HepG2 (cell line): ENCODE results near the gene TUBA1A. TPM values are rescaled to one million over a fixed set of nuclear protein-coding genes. Genes with fewer than 3 reads are reported as not detected.

Experiments
- ATAC-seq: fragments of 200-7000 bp; cut with Tn5 transposase; 3 replicates; pipeline ENCODE4 v1.9.1; 2020; ENCODE audit warnings: mild to moderate bottlenecking, moderate library complexity
- BruUV-seq: library from RNA; stranded (reverse); fragments of 400-500 nt; replicated peaks from 2 replicates; lab custom pipeline; 2021; lab: Mats Ljungman, UMichigan
- CTCF ChIA-PET: fragments of 300-600 bp; formaldehyde crosslinking; extraction: SDS; loops from one replicate; lab custom pipeline; 2021; ENCODE audit warnings: low total read pairs, inconsistent platforms, low intra/inter-chr PET ratio; lab: Yijun Ruan, JAX
- POLR2A ChIA-PET: fragments of 350-600 bp; sonication (Branson Sonifier 250); formaldehyde crosslinking; loops from one replicate; lab custom pipeline; 2020; ENCODE audit warnings: antibody characterized with exemption, inconsistent platforms; lab: Yijun Ruan, JAX
- DNase-seq: peaks from one replicate; pipeline ENCODE4 v3.0.0-alpha.2; 2015; ENCODE audit warnings: low spot score
- FAIRE-seq: peaks from 3 replicates; lab custom pipeline; 2011; peaks lifted over from hg19 to GRCh38; lab: Jason Lieb, UNC
- H2AFZ ChIP-seq: one replicate; pipeline ENCODE4 v1.6.1; 2011; ENCODE audit warnings: low read length, inconsistent platforms
- H3K27ac ChIP-seq: fragments of 300-600 bp; 3 replicates; pipeline ENCODE4 v1.8.0; 2011; ENCODE audit warnings: mixed run types, mild to moderate bottlenecking, mixed read lengths, low read length, inconsistent platforms; ENCODE audit not compliant: insufficient read depth; ENCODE audit errors: extremely low read length
- H3K27me3 ChIP-seq, 2 experiments: fragments of 200-600 bp in 1 of 2; 2 replicates in 1 of 2; 3 replicates in 1 of 2; pipeline versions ENCODE4 v1.6.0 to v1.8.0; 2011; ENCODE audit warnings: low read length in 2 of 2, mild to moderate bottlenecking in 2 of 2, moderate library complexity in 2 of 2, inconsistent platforms in 1 of 2; ENCODE audit not compliant: insufficient read depth in 2 of 2, control insufficient read depth in 1 of 2
- H3K36me3 ChIP-seq, 2 experiments: fragments of 200-600 bp in 1 of 2; replicated peaks in 1 of 2; 2 replicates in 1 of 2; 3 replicates in 1 of 2; pipeline versions ENCODE4 v1.5.1 to v1.8.0; 2011; ENCODE audit warnings: low read length in 2 of 2, inconsistent platforms in 1 of 2; ENCODE audit not compliant: insufficient read depth in 2 of 2, control insufficient read depth in 1 of 2
- H3K4me1 ChIP-seq: 2 replicates; pipeline ENCODE4 v1.5.1; 2012; ENCODE audit warnings: low read length, inconsistent platforms; ENCODE audit not compliant: insufficient read depth
- H3K4me2 ChIP-seq: 2 replicates; pipeline ENCODE4 v1.6.0; 2011; ENCODE audit warnings: low read depth, low read length, inconsistent platforms
- H3K4me3 ChIP-seq, 3 experiments: fragments of 200-600 bp in 1 of 3; sonication (generic), shearing (Covaris generic) in 1 of 3; replicated peaks in 1 of 3; 2 replicates each; pipeline ENCODE4 v1.5.1; 2011 to 2016; ENCODE audit warnings: low read length in 3 of 3, inconsistent platforms in 2 of 3, low read depth in 2 of 3, mild to moderate bottlenecking in 2 of 3, control low read depth in 1 of 3, mixed read lengths in 1 of 3; ENCODE audit not compliant: insufficient read depth in 1 of 3
- H3K79me2 ChIP-seq: one replicate; pipeline ENCODE4 v1.6.1; 2011; ENCODE audit warnings: low read length, inconsistent platforms; ENCODE audit not compliant: insufficient read depth
- H3K9ac ChIP-seq: 2 replicates; pipeline ENCODE4 v1.6.0; 2011; ENCODE audit warnings: mild to moderate bottlenecking, low read depth, low read length, inconsistent platforms; ENCODE audit not compliant: insufficient read depth
- H3K9me3 ChIP-seq: 2 replicates; pipeline ENCODE4 v1.5.1; 2012; ENCODE audit warnings: mild to moderate bottlenecking, low read length
- H4K20me1 ChIP-seq: 2 replicates; pipeline ENCODE4 v1.6.0; 2011; ENCODE audit warnings: inconsistent platforms, mild to moderate bottlenecking, low read length, moderate library complexity; ENCODE audit not compliant: insufficient read depth
- E2F5 ChIP-seq: sonication (generic); formaldehyde crosslinking; conservative IDR thresholded peaks from 2 replicates; pipeline ENCODE4 v1.4.0; 2020; ENCODE audit warnings: missing genetic modification reagents
- HBP1 ChIP-seq: IDR thresholded peaks from 2 replicates; pipeline ENCODE4 v1.6.1; 2016; ENCODE audit warnings: low read depth, control low read depth
- LCORL ChIP-seq, 2 experiments: fragments of 450-650 bp in 1 of 2; sonication (generic) in 1 of 2; formaldehyde crosslinking in 1 of 2; IDR thresholded peaks; 2 replicates each; pipeline versions ENCODE4 v1.5.0 to v1.6.1; 2017 to 2020; ENCODE audit warnings: antibody characterized with exemption in 1 of 2, missing genetic modification reagents in 1 of 2
- MBD4 ChIP-seq: IDR thresholded peaks from 2 replicates; pipeline ENCODE4 v1.6.1; 2012; ENCODE audit warnings: low read length, inconsistent platforms, borderline replicate concordance
- NCOR1 ChIP-seq: fragments of 200-600 bp; sonication (generic); IDR thresholded peaks from 2 replicates; pipeline ENCODE4 v1.7.0; 2017; ENCODE audit warnings: antibody characterized with exemption, low read length, borderline replicate concordance
- POGK ChIP-seq: sonication (generic); formaldehyde crosslinking; conservative IDR thresholded peaks from 2 replicates; pipeline ENCODE4 v1.8.0; 2022; ENCODE audit warnings: mild to moderate bottlenecking, moderate library complexity, missing genetic modification reagents
- SMAD3 ChIP-seq: sonication (generic); formaldehyde crosslinking; IDR thresholded peaks from 2 replicates; pipeline ENCODE4 v1.4.0; 2020; ENCODE audit warnings: missing genetic modification reagents
- SRSF1 ChIP-seq: fragments of 200-400 bp; formaldehyde crosslinking; optimal IDR thresholded peaks from 2 replicates; pipeline ENCODE3; 2017; ENCODE audit warnings: mild to moderate bottlenecking, low read depth, low read length, moderate library complexity
- SSRP1 ChIP-seq: IDR thresholded peaks from 2 replicates; pipeline ENCODE4 v1.6.1; 2016; ENCODE audit warnings: control low read depth
- TP53 ChIP-seq: sonication (generic); formaldehyde crosslinking; conservative IDR thresholded peaks from 2 replicates; pipeline ENCODE4 v1.4.0; 2020; ENCODE audit warnings: missing genetic modification reagents
- ZIK1 ChIP-seq: sonication (generic); formaldehyde crosslinking; IDR thresholded peaks from 2 replicates; pipeline ENCODE4 v1.5.0; 2020; ENCODE audit warnings: mild to moderate bottlenecking, low read depth, missing genetic modification reagents, borderline replicate concordance
- ZNF292 ChIP-seq: sonication (generic); formaldehyde crosslinking; IDR thresholded peaks from 2 replicates; pipeline ENCODE4 v1.8.1; 2022; ENCODE audit warnings: mild to moderate bottlenecking, low read depth, missing genetic modification reagents, borderline replicate concordance
- ZNF563 ChIP-seq: sonication (generic); formaldehyde crosslinking; IDR thresholded peaks from 2 replicates; pipeline ENCODE4 v1.8.0; 2022; ENCODE audit warnings: mild to moderate bottlenecking, moderate library complexity, missing genetic modification reagents
- ZNF589 ChIP-seq: sonication (generic); formaldehyde crosslinking; conservative IDR thresholded peaks from 2 replicates; pipeline ENCODE4 v1.8.0; 2022; ENCODE audit warnings: mild to moderate bottlenecking, moderate library complexity, missing genetic modification reagents
- WGBS: methylation state at CpG from one replicate; pipeline ENCODE4 v1.1.6; 2017; ENCODE audit warnings: low lambda C conversion rate; 5-methylcytosine and 5-hydroxymethylcytosine counted together
- in situ Hi-C: cut with HindIII; loops from 2 replicates; pipeline ENCODE4 v1.10.0; 2017; ENCODE audit warnings: low pct_unique_long_range_greater_than_20kb; ENCODE audit not compliant: extremely low pct_ligation_motif_present
- intact Hi-C: fragments of 100-400 bp; cut with micrococcal nuclease; formaldehyde crosslinking; loops from one replicate; pipeline ENCODE4 v1.10.0; 2022; ENCODE audit not compliant: unreplicated experiment
- polyA plus RNA-seq, 8 experiments: library from polyadenylated mRNA; depleted of rRNA in 3 of 8; stranded (reverse) in 7 of 8; unstranded in 1 of 8; fragments of >200 nt; fragmentation: Illumina TruSeq in 4 of 8; extraction: Trizol in 4 of 8; gene quantifications; 2 replicates each; pipeline versions ENCODE4 v1.2.1 to v1.2.3, GENCODE V29; 2011 to 2016; ENCODE audit warnings: low read depth in 4 of 8, missing spikeins in 1 of 8, mixed read lengths in 1 of 8; ENCODE audit not compliant: insufficient read depth in 1 of 8
- total RNA-seq, 5 experiments: library from RNA; depleted of rRNA; stranded (reverse); fragments of >200 nt; fragmentation: Illumina TruSeq; extraction: Trizol; gene quantifications; 2 replicates each; pipeline ENCODE4 v1.2.3, GENCODE V29; 2016; ENCODE audit warnings: low read depth in 1 of 5
- TF ChIP-seq, protein P1 (sequence below), 2 experiments: sonication (generic) in 1 of 2; formaldehyde crosslinking in 1 of 2; IDR thresholded peaks; 2 replicates each; pipeline versions ENCODE4 v1.6.1 to v1.9.0; 2014 to 2022; ENCODE audit warnings: antibody characterized with exemption in 1 of 2, borderline replicate concordance in 1 of 2, inconsistent platforms in 1 of 2, low read depth in 1 of 2, missing genetic modification reagents in 1 of 2

TUBA1A gene
- total and polyA plus RNA-seq, 2 of the 13 experiments (the other 11 are each of a cell fraction or from before 2014, with no cell fraction given) = 20.7 to 24.8 TPM

- Histone ChIP-seq H3K79me2 (no peaks in the 10 kb centered on the region), H3K4me1 (peaks cover 2% of the 10 kb centered on the region; the same call in 1 of the 2 replicates), H3K9me3 (no peaks in the 10 kb centered on the region), H4K20me1 (no peaks in the 10 kb centered on the region), H3K27me3 (no peaks in the 10 kb centered on the region), H3K4me3 (no peak overlapping the region), H3K36me3 (no peaks in the 10 kb centered on the region), H3K9ac (no peak overlapping the region), H2AFZ (no peak overlapping the region), H3K27ac (no peak overlapping the region), H3K4me2 (no peak overlapping the region)
- DNase-seq = no peak
- ChIA-PET CTCF (no interaction called here), POLR2A (interaction anchor here (4.8 kb wide), 1 partner anchor 8 kb away, joined by 17 read pairs; the partner anchor contains the start of gene TUBA1B)
- FAIRE-seq = no peak
- WGBS = 86% methylated on average over 2 of the region's 2 CpGs
- no peak for ATAC-seq
- no TSS peak for BruUV-seq
- in situ Hi-C loops = no loop called here
- intact Hi-C loops = no loop called here
- TF ChIP-seq SRSF1 = no peak
- TF ChIP-seq SSRP1 (CRISPR knock-in tag) = no peak
- TF ChIP-seq ZNF563 (CRISPR knock-in tag) = no peak
- TF ChIP-seq HBP1 (CRISPR knock-in tag) = no peak
- no peak for TF ChIP-seq ZNF292 (CRISPR knock-in tag)
- TF ChIP-seq, protein P1, sequence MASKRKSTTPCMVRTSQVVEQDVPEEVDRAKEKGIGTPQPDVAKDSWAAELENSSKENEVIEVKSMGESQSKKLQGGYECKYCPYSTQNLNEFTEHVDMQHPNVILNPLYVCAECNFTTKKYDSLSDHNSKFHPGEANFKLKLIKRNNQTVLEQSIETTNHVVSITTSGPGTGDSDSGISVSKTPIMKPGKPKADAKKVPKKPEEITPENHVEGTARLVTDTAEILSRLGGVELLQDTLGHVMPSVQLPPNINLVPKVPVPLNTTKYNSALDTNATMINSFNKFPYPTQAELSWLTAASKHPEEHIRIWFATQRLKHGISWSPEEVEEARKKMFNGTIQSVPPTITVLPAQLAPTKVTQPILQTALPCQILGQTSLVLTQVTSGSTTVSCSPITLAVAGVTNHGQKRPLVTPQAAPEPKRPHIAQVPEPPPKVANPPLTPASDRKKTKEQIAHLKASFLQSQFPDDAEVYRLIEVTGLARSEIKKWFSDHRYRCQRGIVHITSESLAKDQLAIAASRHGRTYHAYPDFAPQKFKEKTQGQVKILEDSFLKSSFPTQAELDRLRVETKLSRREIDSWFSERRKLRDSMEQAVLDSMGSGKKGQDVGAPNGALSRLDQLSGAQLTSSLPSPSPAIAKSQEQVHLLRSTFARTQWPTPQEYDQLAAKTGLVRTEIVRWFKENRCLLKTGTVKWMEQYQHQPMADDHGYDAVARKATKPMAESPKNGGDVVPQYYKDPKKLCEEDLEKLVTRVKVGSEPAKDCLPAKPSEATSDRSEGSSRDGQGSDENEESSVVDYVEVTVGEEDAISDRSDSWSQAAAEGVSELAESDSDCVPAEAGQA (IDR thresholded peaks at IDR 0.05; ENCODE audit: low read depth) = no peak
- TF ChIP-seq, protein P1 (CRISPR knock-in tag; IDR thresholded peaks at IDR 0.05; ENCODE audit: borderline replicate concordance) = no peak
- no peak for TF ChIP-seq LCORL (IDR thresholded peaks at IDR 0.05)
- no peak for TF ChIP-seq LCORL (CRISPR knock-in tag; IDR thresholded peaks at IDR 0.05)
- no peak for TF ChIP-seq E2F5
- TF ChIP-seq NCOR1 = no peak
- TF ChIP-seq SMAD3 (CRISPR knock-in tag) = no peak
- TF ChIP-seq POGK (CRISPR knock-in tag) = no peak
- no peak for TF ChIP-seq ZIK1 (CRISPR knock-in tag)
- no peak for TF ChIP-seq ZNF589 (CRISPR knock-in tag)
- no peak for TF ChIP-seq TP53
- TF ChIP-seq MBD4 = no peak
Observed at GRCh38 chr12:49138999-49139398, 49.9 kb downstream of the TUBA1A start.
